GM19023 (cell line): ENCODE data around the gene CMSS1.

Experiments
- ATAC-seq: cut with Tn5 transposase; IDR thresholded peaks from one replicate; pipeline ENCODE4 v1.9.1; 2021; ENCODE audit warnings: mild to moderate bottlenecking, moderate library complexity; ENCODE audit not compliant: unreplicated experiment

The CMSS1 gene

GRCh38 chr3:100010087-100010417 is 192.4 kb downstream of the CMSS1 start:
- no peak for ATAC-seq

- ATAC-seq: no peak
Measured at GRCh38 chr3:100018806-100019205, 201.1 kb downstream of the CMSS1 start.

GRCh38 chr3:100019719-100020118 is 202.1 kb downstream of the CMSS1 start:
- ATAC-seq: no peak

GRCh38 chr3:100020876-100021644 is 203.4 kb downstream of the CMSS1 start:
- no peak for ATAC-seq

GRCh38 chr3:100022506-100022905 is 204.8 kb downstream of the CMSS1 start:
- no peak for ATAC-seq

GRCh38 chr3:100023150-100023549 is 205.5 kb downstream of the CMSS1 start:
- no peak for ATAC-seq

GRCh38 chr3:100023595-100023994 is 205.9 kb downstream of the CMSS1 start:
- no peak for ATAC-seq

- ATAC-seq: no peak
Measured at GRCh38 chr3:100024520-100025303, 207.1 kb downstream of the CMSS1 start.

GRCh38 chr3:100027321-100027720 is 209.7 kb downstream of the CMSS1 start:
- ATAC-seq: no peak

GRCh38 chr3:100029052-100029451 is 211.4 kb downstream of the CMSS1 start:
- ATAC-seq: no peak

GRCh38 chr3:100029689-100030088 is 212.0 kb downstream of the CMSS1 start:
- ATAC-seq: no peak

GRCh38 chr3:100030346-100030745 is 212.7 kb downstream of the CMSS1 start:
- no peak for ATAC-seq

GRCh38 chr3:100030914-100031425 is 213.3 kb downstream of the CMSS1 start:
- ATAC-seq: no peak

- no peak for ATAC-seq
Measured at GRCh38 chr3:100032243-100032642, 214.6 kb downstream of the CMSS1 start.

- ATAC-seq: no peak
Measured at GRCh38 chr3:100033184-100033583, 215.5 kb downstream of the CMSS1 start.

GRCh38 chr3:100033903-100034471 is 216.3 kb downstream of the CMSS1 start:
- ATAC-seq: no peak

- ATAC-seq: no peak
Measured at GRCh38 chr3:100039075-100039474, 221.4 kb downstream of the CMSS1 start.

GRCh38 chr3:100040451-100041225 is 223.0 kb downstream of the CMSS1 start:
- no peak for ATAC-seq

GRCh38 chr3:100041328-100041749 is 223.7 kb downstream of the CMSS1 start:
- no peak for ATAC-seq

- no peak for ATAC-seq
Measured at GRCh38 chr3:100042166-100042981, 224.7 kb downstream of the CMSS1 start.
